DND-41 (cell line): ENCODE measurements around the gene GPC3.

Experiments
- ATAC-seq: fragments of 200-7000 bp; cut with Tn5 transposase; 3 replicates; pipeline ENCODE4 v1.9.1; 2021; ENCODE audit warnings: low read depth; ENCODE audit not compliant: insufficient read depth
- DNase-seq: peaks from one replicate; pipeline ENCODE4 v3.0.0-alpha.2; 2020
- H2AFZ ChIP-seq: 2 replicates; pipeline ENCODE4 v1.6.0; 2012; ENCODE audit warnings: low read depth, low read length
- H3K27ac ChIP-seq: 2 replicates; pipeline ENCODE4 v1.5.1; 2012; ENCODE audit warnings: low read length, inconsistent platforms
- H3K27me3 ChIP-seq: fragments of 200-600 bp; sonication (generic); 2 replicates; pipeline ENCODE4 v1.6.0; 2012; ENCODE audit warnings: low read length, mild to moderate bottlenecking, inconsistent platforms; ENCODE audit not compliant: insufficient read depth, poor library complexity
- H3K36me3 ChIP-seq: 2 replicates; pipeline ENCODE4 v1.5.1; 2012; ENCODE audit warnings: low read length, inconsistent platforms; ENCODE audit not compliant: insufficient read depth
- H3K4me1 ChIP-seq: 2 replicates; pipeline ENCODE4 v1.5.1; 2012; ENCODE audit warnings: mild to moderate bottlenecking, low read length; ENCODE audit not compliant: insufficient read depth
- H3K4me2 ChIP-seq: 2 replicates; pipeline ENCODE4 v1.6.0; 2012; ENCODE audit warnings: mild to moderate bottlenecking, moderate library complexity, low read length, inconsistent platforms; ENCODE audit not compliant: insufficient read depth
- H3K4me3 ChIP-seq, 2 experiments: fragments of 200-600 bp in 1 of 2; shearing (Covaris generic) in 1 of 2; 2 replicates each; pipeline ENCODE4 v1.5.1; 2012 to 2016; ENCODE audit warnings: inconsistent platforms in 2 of 2, low read length in 2 of 2, mild to moderate bottlenecking in 2 of 2, low read depth in 1 of 2, moderate library complexity in 1 of 2
- H3K79me2 ChIP-seq: 2 replicates; pipeline ENCODE4 v1.6.0; 2012; ENCODE audit warnings: low read length, inconsistent platforms; ENCODE audit not compliant: insufficient read depth
- H3K9ac ChIP-seq: 2 replicates; pipeline ENCODE4 v1.6.0; 2012; ENCODE audit warnings: low read depth, mild to moderate bottlenecking, inconsistent platforms, low read length, moderate library complexity
- H3K9me3 ChIP-seq: 2 replicates; pipeline ENCODE4 v1.5.1; 2012; ENCODE audit warnings: low read length, moderate library complexity, mild to moderate bottlenecking, inconsistent platforms; ENCODE audit not compliant: insufficient read depth, severe bottlenecking
- H4K20me1 ChIP-seq: 2 replicates; pipeline ENCODE4 v1.6.0; 2012; ENCODE audit warnings: low read length; ENCODE audit not compliant: insufficient read depth
- CTCF ChIP-seq: IDR thresholded peaks from 2 replicates; pipeline ENCODE4 v1.5.1; 2012; ENCODE audit warnings: borderline replicate concordance, low read length, moderate library complexity, mild to moderate bottlenecking; ENCODE audit not compliant: poor library complexity, severe bottlenecking; ENCODE audit errors: extremely low read depth
- EZH2 ChIP-seq: IDR thresholded peaks from 3 replicates; pipeline ENCODE4 v1.6.1; 2012; ENCODE audit warnings: borderline replicate concordance, low read depth, mild to moderate bottlenecking, moderate library complexity, low read length, inconsistent platforms; ENCODE audit not compliant: severe bottlenecking

Gene GPC3

DNA sequence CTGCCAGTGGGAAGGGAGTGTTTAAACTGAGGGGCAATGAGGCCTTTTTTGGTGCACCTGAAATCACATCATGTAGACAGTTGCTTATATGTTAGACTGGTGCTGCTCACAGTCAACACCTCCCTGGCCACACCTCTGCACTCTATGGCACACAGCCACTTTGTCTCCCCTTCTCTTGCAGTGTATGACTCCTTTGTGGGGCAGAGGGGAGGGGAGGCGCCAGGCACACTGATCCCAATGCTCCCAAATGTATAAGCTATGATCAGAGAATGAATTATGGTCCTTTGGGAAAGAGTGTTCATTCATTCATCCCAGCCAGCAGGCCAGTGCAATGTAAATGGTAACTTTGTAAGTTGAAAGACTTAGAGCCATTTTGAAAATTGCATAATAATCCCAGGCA is 4.6 kb upstream of the GPC3 start:
- H2AFZ ChIP-seq, result no peak overlapping the region
- no peaks in the 10 kb centered on the region for H3K36me3 ChIP-seq
- DNase-seq, result no peak
- H3K27me3 ChIP-seq, result no peaks in the 10 kb centered on the region
- H3K4me3 ChIP-seq, result no peak overlapping the region
- no peak overlapping the region for H3K27ac ChIP-seq
- H3K9me3 ChIP-seq, result no peaks in the 10 kb centered on the region
- no peak for ATAC-seq
- TF ChIP-seq EZH2 (no peak), CTCF (no peak)
- H3K4me2 ChIP-seq, result no peak overlapping the region
- no peak overlapping the region for H3K9ac ChIP-seq
- no peaks in the 10 kb centered on the region for H3K79me2 ChIP-seq
- no peaks in the 10 kb centered on the region for H4K20me1 ChIP-seq
- peaks cover 12% of the 10 kb centered on the region for H3K4me1 ChIP-seq

DNA sequence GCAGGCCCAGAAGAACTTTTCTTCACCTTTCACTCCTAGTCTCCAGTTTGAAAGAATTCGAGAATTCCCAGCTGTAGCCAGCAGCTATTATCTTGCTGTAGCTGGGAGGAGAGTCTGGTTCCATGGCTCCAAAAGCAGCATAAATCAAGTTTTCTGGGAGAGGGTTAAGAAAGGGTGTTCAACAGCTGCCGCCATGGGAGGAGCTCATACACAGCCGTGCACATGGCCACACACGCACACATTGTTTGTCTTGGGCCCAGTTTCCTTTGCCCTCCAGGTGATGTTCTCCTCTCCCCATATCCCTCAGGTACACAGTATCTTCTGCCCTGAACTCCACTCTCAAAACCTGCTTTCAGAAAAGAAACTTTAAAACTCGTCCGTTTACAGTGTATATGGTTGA is 4.1 kb upstream of the GPC3 start:
- H2AFZ ChIP-seq, result no peak overlapping the region
- no peak overlapping the region for H3K4me2 ChIP-seq

GRCh38 chrX:133988010-133988409 is 2.6 kb upstream of the GPC3 start:
- H3K9ac ChIP-seq, result no peak overlapping the region
- no peak for TF ChIP-seq EZH2
- TF ChIP-seq CTCF, result no peak

More for the DNA sequence above, 4.1 kb upstream of the GPC3 start:
- Histone ChIP-seq H3K4me1 (peaks cover 17% of the 10 kb centered on the region), H3K9me3 (no peaks in the 10 kb centered on the region), H3K9ac (no peak overlapping the region), H3K79me2 (no peaks in the 10 kb centered on the region), H4K20me1 (no peaks in the 10 kb centered on the region), H3K27me3 (no peaks in the 10 kb centered on the region), H3K36me3 (no peaks in the 10 kb centered on the region), H3K4me3 (no peak overlapping the region), H3K27ac (no peak overlapping the region)
- ATAC-seq (no peak), DNase-seq (no peak)
- no peak for TF ChIP-seq EZH2
- no peak for TF ChIP-seq CTCF

GRCh38 chrX:133987188-133987587 is 1.8 kb upstream of the GPC3 start:
- Histone ChIP-seq H3K27ac (no peak overlapping the region), H3K79me2 (no peaks in the 10 kb centered on the region), H2AFZ (no peak overlapping the region), H3K4me1 (peaks cover 18% of the 10 kb centered on the region), H3K27me3 (no peaks in the 10 kb centered on the region), H3K36me3 (no peaks in the 10 kb centered on the region), H3K9ac (no peak overlapping the region), H3K4me3 (no peak overlapping the region), H4K20me1 (no peaks in the 10 kb centered on the region), H3K4me2 (no peak overlapping the region), H3K9me3 (no peaks in the 10 kb centered on the region)
- TF ChIP-seq EZH2, result no peak
- TF ChIP-seq CTCF, result no peak
- no peak for DNase-seq
- ATAC-seq, result no peak

More at GRCh38 chrX:133988010-133988409, 2.6 kb upstream of the GPC3 start:
- DNase-seq (no peak), ATAC-seq (no peak)
- Histone ChIP-seq H4K20me1 (no peaks in the 10 kb centered on the region), H3K27me3 (no peaks in the 10 kb centered on the region), H3K4me1 (peaks cover 18% of the 10 kb centered on the region), H2AFZ (no peak overlapping the region), H3K36me3 (no peaks in the 10 kb centered on the region), H3K79me2 (no peaks in the 10 kb centered on the region), H3K4me2 (no peak overlapping the region), H3K27ac (no peak overlapping the region), H3K4me3 (no peak overlapping the region), H3K9me3 (no peaks in the 10 kb centered on the region)
